Measurements from ENCODE around the gene CMTM4. TPM values are rescaled to one million over a fixed set of nuclear protein-coding genes. Genes with fewer than 3 reads are reported as not detected.

Gene CMTM4
- 10 to 100 TPM; 69.1 to 70.8 (median 69.4) TPM for polyA plus RNA-seq (ENCODE audit: insufficient read length in 3 of 3)

DNA sequence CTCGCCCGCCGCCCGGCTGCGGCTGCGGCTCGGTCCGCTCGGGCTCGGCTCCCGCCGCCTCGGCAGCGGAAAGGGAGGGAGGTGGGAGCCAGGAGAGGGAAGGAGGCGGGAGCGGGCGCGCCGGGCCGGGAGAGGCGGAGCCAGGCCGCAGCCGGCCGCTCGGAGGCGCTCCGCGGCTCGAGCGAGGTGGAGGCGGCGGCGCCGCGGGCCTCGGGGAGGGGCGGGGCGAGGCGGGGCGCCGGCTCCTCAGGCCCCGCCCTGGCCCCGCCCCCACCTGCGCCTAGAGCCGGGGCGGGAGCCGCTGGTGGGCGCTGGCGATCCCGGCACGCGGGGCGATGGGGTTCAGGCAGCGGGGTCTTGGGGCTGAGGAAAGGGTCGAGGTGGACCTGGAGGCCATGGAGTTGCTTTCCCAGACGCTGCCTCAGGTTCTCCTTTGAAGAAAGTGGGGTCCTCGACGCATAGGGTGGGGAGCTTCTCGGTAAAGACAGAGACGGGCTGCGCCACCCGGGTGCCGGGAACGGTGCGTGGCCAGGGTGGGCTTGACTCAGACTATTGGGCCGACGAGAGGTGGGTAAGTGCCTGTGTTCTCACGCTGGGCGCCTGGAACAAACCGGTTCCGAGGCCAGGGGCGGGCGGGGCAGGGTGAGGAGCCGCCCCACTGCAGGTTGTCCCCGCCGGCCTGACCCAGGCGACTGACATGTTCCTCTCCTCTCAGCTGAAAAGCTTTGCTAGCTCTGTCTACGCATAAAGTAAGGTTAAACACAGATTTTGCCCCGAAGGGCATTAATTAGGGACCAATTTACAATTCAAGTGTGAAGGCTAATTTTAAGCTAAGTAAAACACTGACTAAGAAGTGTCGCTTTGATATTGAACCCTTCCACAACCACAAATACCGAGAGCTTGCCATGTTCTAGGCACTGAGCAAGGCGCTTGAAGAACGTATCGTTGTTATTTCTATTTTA, at the start of gene CMTM4:
TSS of gene CMTM4 (minus strand) at position 75 of the 962 bp plus-strand sequence. CDS start 218 bp downstream, outside the sequence.
- peak in 2 of 3 donors; percentile 74 to 84 for DNase-seq (ENCODE audit: low read depth in 3 of 3, low spot score in 2 of 3)

DNA sequence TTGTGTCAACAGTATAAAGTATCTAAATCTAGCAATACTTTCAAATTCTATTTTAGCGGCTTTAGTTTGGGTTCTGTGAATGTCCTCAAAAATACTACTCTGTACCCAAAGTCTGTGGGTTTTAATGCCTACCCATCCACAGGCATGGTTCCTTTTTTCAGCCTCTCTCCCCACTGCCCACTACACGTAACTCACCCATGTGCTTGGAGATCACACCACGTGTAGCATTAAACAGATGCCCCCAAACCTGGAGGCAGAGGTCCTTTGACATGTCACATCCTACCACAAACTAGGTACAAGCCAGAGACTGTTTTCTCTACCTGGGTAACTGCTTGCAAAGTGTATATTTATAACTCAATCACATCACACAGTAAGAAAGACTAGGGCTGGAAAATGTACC, 49.5 kb upstream of the CMTM4 start:
- DNase-seq (ENCODE audit: low read depth in 3 of 3, low spot score in 2 of 3): no peak

GRCh38 chr16:66741950-66742808, 45.6 kb upstream of the CMTM4 start:
- DNase-seq (ENCODE audit: low read depth in 3 of 3, low spot score in 2 of 3): no peak

DNA sequence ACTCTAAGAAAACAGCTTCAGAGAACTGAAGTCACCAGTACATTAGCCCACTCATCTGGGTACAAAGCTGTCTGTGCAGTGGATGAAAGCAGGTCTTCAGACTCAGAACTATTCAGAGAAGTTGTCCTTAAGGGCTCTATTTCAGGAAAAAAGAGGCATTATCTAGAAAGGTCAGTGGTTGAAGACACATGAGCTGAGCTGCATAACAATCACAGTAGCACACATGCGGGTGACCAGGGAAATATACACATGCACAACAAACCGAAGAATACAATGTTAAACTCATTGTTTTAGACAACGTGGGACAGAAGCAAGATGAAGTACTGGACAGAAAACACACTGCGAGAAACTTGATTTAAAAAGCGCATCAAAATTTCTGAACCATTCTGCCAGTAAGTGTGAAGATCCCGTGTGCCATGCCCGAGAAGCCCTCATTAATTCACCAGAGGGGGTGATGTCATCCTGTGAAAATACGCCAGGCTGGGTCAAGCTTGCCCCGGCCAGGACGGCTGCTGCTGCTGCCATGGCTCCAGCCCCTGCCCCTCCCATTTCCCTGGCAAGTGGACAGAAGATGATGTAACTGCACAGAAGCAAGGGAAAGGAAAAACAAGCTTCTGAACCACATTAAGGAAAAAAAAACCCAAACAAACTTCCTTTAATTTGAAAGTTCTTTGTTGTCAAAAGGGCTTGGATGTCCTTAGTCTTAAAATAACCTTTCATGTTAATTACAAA, 44.8 kb upstream of the CMTM4 start:
- peak in 1 of 3 donors; percentile 47 for DNase-seq (ENCODE audit: low read depth in 3 of 3, low spot score in 2 of 3)

DNA sequence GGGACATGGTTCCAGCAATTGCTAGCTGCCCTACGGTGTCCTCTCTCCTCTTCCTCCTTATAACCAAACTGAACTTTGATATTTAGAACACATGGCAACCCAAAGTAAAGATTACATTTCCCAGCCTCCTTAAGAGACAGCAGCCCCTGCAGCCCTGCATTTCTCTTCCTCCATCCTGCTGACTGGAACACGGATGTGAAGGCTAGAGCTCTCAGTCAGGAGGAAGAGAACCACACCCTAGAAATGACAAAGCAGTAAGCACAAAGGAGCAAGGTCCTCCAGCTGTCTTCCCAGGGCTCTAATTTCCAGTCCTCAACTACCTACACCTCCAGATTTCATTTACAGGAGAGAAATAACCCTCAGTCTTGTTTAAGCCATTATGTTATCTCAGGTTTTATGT, 44.0 kb upstream of the CMTM4 start:
- no peak for DNase-seq (ENCODE audit: low read depth in 3 of 3, low spot score in 2 of 3)

DNA sequence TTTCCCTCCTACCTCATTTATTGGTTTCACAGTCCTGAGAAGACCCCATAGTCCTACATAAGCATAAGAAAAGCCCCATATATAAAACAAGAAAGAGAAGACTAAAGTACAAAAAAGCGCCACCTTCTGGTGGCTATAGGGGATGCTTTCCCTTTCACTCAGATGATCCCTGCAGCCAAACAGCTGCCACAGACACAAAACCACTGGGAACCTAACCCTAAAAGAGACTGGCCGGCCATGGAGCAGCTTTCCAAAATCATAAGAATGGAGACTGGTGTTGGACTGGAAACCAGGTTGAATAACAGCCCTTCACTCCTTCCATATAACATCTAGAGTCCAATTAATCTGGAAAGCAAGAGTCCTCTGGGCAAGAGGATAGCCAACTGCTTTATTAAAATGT, 43.5 kb upstream of the CMTM4 start:
- DNase-seq (ENCODE audit: low read depth in 3 of 3, low spot score in 2 of 3): no peak

DNA sequence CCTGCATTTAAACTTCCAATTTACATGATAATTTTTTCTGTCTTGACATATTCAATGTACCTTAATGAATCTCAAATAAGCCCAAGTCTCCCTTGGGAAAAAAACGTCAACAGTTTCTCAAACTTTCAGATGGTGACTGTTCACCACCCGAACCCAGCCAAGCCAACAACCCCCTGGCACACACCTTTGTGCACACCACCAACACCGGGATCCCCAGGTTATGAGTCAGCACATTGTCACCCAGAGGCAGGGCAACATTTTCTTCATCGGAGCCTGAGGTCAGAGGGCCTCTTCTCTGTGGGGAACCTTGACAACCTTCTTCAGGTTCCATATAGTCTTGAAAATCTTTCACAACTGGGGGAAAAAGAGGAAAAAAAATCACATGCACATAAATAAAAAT, 39.3 kb upstream of the CMTM4 start:
- DNase-seq (ENCODE audit: low read depth in 3 of 3, low spot score in 2 of 3): no peak

DNA sequence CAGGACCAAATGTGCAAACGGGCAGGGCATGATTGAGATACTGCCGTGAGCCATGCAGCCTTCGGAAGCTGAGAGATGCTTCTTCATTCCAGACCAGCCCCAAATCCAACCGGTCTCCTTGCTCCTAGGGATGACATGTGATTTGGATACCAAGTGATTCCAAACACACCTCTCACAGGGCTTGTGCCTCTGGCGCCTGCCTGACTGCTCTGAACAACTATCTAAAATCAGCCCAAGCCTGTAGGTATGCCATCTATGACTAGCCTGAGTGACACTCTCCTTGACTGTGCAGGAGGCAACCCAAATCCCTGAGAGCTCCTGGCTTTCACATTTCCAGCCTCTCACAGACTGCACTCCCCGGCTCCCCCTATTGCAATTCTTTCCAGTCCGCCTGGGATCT, 34.6 kb upstream of the CMTM4 start:
- DNase-seq (ENCODE audit: low read depth in 3 of 3, low spot score in 2 of 3): no peak

DNA sequence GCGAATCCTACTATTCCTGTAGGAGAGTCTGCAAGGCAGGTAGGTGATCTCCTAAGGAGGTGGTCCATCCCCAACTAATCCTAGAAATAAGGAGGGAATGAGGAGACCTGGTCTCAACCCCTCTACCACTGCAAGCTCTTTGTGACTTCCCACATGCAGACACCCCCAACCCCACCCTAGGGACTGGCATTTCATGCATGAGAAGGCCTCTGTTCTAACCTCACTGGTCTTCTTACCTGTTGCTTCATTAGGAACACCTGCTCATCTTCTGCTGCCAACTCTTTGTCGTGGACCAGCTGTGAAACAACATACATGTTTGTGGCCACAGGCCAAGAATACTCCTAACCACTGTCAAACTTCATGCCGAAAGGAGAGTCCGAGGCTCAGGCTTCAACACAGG, 32.3 kb upstream of the CMTM4 start:
- no peak for DNase-seq (ENCODE audit: low read depth in 3 of 3, low spot score in 2 of 3)

- DNase-seq (ENCODE audit: low read depth in 3 of 3, low spot score in 2 of 3): no peak
Observed at GRCh38 chr16:66728117-66728787, 31.7 kb upstream of the CMTM4 start.

DNA sequence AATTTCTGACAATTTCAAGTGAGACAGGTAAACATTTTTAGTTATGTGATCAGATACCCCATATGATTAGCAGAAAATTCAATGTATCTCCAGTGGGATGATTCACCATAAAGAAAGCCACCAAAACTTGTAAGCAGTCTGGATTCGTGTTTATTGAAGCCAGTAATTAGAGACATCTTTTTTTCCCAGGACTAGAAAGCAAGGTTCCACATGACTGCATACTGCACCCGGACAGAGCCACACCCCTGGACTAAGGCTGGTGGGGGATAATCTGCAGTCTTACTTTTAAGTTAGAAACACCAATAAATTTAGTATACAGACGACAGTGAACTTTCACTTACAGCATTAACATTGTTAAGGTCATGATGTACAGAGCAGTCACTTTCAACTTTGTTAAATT, 24.2 kb upstream of the CMTM4 start:
- DNase-seq (ENCODE audit: low read depth in 3 of 3, low spot score in 2 of 3): no peak

GRCh38 chr16:66719246-66719645, 22.7 kb upstream of the CMTM4 start:
- DNase-seq (ENCODE audit: low read depth in 3 of 3, low spot score in 2 of 3): no peak

- no peak for DNase-seq (ENCODE audit: low read depth in 3 of 3, low spot score in 2 of 3)
Observed at GRCh38 chr16:66717776-66718175, 21.2 kb upstream of the CMTM4 start.

GRCh38 chr16:66717112-66717675, 20.7 kb upstream of the CMTM4 start:
- DNase-seq (ENCODE audit: low read depth in 3 of 3, low spot score in 2 of 3): no peak

DNA sequence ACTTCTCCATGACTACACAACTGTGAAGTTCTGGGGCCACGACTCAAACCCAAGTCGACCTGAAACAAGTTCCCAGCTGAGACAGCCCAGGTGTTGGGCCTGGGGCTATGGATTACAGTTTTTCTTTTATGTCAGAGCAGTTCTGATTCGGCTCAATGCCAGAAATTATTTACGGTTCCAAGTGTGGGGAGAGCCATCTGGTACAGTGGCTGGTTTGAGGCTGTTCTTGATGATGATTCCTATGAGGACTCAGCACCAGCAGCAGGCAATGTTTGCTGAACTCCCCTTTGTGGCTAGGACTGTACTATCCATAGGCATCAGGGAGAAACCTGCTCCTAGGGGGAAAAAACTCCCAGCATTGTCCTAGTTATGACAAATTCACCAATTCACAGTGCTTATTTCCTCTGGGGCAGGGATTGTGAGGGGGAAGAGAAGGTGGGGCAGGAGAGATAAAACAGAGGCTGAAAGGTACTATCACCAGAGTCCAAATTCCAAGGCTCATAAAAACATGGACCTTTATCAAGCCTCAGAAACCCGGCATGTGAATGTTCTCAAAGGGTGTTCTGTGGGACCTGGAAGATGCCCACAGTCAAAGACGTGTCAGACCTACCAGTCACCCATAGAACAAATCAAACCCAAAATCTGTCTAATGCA, 18.2 kb upstream of the CMTM4 start:
- no peak for DNase-seq (ENCODE audit: low read depth in 3 of 3, low spot score in 2 of 3)

GRCh38 chr16:66714062-66714461, 17.5 kb upstream of the CMTM4 start:
- no peak for DNase-seq (ENCODE audit: low read depth in 3 of 3, low spot score in 2 of 3)

GRCh38 chr16:66713076-66713475, 16.5 kb upstream of the CMTM4 start:
- no peak for DNase-seq (ENCODE audit: low read depth in 3 of 3, low spot score in 2 of 3)

GRCh38 chr16:66712512-66712911, 16.0 kb upstream of the CMTM4 start:
- DNase-seq (ENCODE audit: low read depth in 3 of 3, low spot score in 2 of 3): no peak

GRCh38 chr16:66711581-66711980, 15.0 kb upstream of the CMTM4 start:
- DNase-seq (ENCODE audit: low read depth in 3 of 3, low spot score in 2 of 3): no peak

Measured in right renal cortex interstitium (tissue), 3 donors.